H1 (cell line): Measurements from ENCODE around the gene SSBP3. TPM values are rescaled to one million over a fixed set of nuclear protein-coding genes. Genes with fewer than 3 reads are reported as not detected.

Source experiments
- CTCF ChIA-PET: fragments of 300-600 bp; sonication (Branson Sonifier 250); formaldehyde crosslinking; loops from one replicate; lab custom pipeline; 2021; ENCODE audit not compliant: partially characterized antibody; lab: Charles Lee
- POLR2A ChIA-PET: fragments of 300-600 bp; sonication (Branson Sonifier 250); formaldehyde crosslinking; loops from one replicate; lab custom pipeline; 2021; ENCODE audit warnings: inconsistent platforms; ENCODE audit not compliant: partially characterized antibody; lab: Charles Lee
- DNase-seq, 2 experiments: peaks; one replicate each; pipeline versions ENCODE4 v3.0.0 to v3.0.0-alpha.2; 2010 to 2022; ENCODE audit warnings: low spot score in 2 of 2, low read depth in 1 of 2, mixed read lengths in 1 of 2
- FAIRE-seq: peaks from 2 replicates; lab custom pipeline; 2011; peaks lifted over from hg19 to GRCh38; lab: Jason Lieb, UNC
- H2AFZ ChIP-seq: 2 replicates; pipeline ENCODE4 v1.8.1; 2012; ENCODE audit warnings: low read length, inconsistent platforms
- H2AK5ac ChIP-seq: 2 replicates; pipeline ENCODE4 v1.6.1; 2013; ENCODE audit warnings: low read depth, low read length
- H2BK120ac ChIP-seq: replicated peaks from 2 replicates; pipeline ENCODE3; 2013; ENCODE audit warnings: low read depth, low read length, inconsistent platforms
- H2BK12ac ChIP-seq: 2 replicates; pipeline ENCODE4 v1.6.1; 2013; ENCODE audit warnings: low read depth, low read length
- H2BK15ac ChIP-seq: 2 replicates; pipeline ENCODE4 v1.6.1; 2013; ENCODE audit warnings: low read length
- H2BK20ac ChIP-seq: 2 replicates; pipeline ENCODE4 v1.6.1; 2013; ENCODE audit warnings: low read length
- H2BK5ac ChIP-seq: 2 replicates; pipeline ENCODE4 v1.6.1; 2013; ENCODE audit warnings: low read depth, low read length
- H3K14ac ChIP-seq: 2 replicates; pipeline ENCODE4 v1.6.1; 2013; ENCODE audit warnings: inconsistent platforms; ENCODE audit not compliant: insufficient read length
- H3K18ac ChIP-seq: 2 replicates; pipeline ENCODE4 v1.6.1; 2013; ENCODE audit warnings: low read length; ENCODE audit errors: extremely low read depth
- H3K23ac ChIP-seq: 2 replicates; pipeline ENCODE4 v1.6.1; 2013; ENCODE audit warnings: inconsistent platforms; ENCODE audit not compliant: insufficient read length
- H3K23me2 ChIP-seq: 2 replicates; pipeline ENCODE4 v1.6.1; 2013; ENCODE audit warnings: low read depth, low read length
- H3K27ac ChIP-seq: 2 replicates; pipeline ENCODE4 v1.6.1; 2011; ENCODE audit warnings: low read depth, low read length, inconsistent platforms
- H3K27me3 ChIP-seq, 4 experiments: replicated peaks in 1 of 4; 1 replicate in 1 of 4; 2 replicates in 3 of 4; pipeline versions ENCODE4 v1.6.1 to v1.8.1; 2011 to 2013; ENCODE audit warnings: low read length in 3 of 4, mild to moderate bottlenecking in 3 of 4, inconsistent platforms in 2 of 4, mixed read lengths in 2 of 4, moderate library complexity in 1 of 4; ENCODE audit not compliant: control insufficient read depth in 3 of 4, insufficient read depth in 3 of 4; ENCODE audit errors: extremely low read depth in 1 of 4
- H3K36me3 ChIP-seq, 4 experiments: 2 replicates each; pipeline versions ENCODE4 v1.6.1 to v1.8.1; 2011 to 2013; ENCODE audit warnings: mild to moderate bottlenecking in 4 of 4, low read length in 3 of 4, moderate library complexity in 2 of 4, control low read depth in 1 of 4, inconsistent platforms in 1 of 4; ENCODE audit not compliant: insufficient read depth in 4 of 4, control insufficient read depth in 2 of 4
- H3K4ac ChIP-seq: replicated peaks from 2 replicates; pipeline ENCODE3; 2013; ENCODE audit warnings: low read length, low read depth, mixed read lengths, inconsistent platforms; ENCODE audit not compliant: insufficient read length
- H3K4me1 ChIP-seq, 4 experiments: replicated peaks in 1 of 4; 1 replicate in 1 of 4; 2 replicates in 3 of 4; pipeline versions ENCODE4 v1.6.1 to v1.8.1; 2011 to 2013; ENCODE audit warnings: low read length in 3 of 4, inconsistent platforms in 2 of 4, mixed read lengths in 1 of 4; ENCODE audit not compliant: insufficient read depth in 4 of 4, control insufficient read depth in 3 of 4
- H3K4me2 ChIP-seq, 2 experiments: 2 replicates each; pipeline versions ENCODE4 v1.6.1 to v1.8.1; 2011 to 2013; ENCODE audit warnings: low read depth in 2 of 2, low read length in 2 of 2, control low read depth in 1 of 2, inconsistent platforms in 1 of 2, mild to moderate bottlenecking in 1 of 2; ENCODE audit not compliant: insufficient read depth in 1 of 2
- H3K4me3 ChIP-seq, 4 experiments: fragments of 200-600, 300-600 bp in 1 of 4; sonication (generic), shearing (Covaris generic), sonication (Bioruptor Twin) in 1 of 4; 2 replicates each; pipeline versions ENCODE4 v1.5.1 to v1.8.1; 2011 to 2016; ENCODE audit warnings: low read length in 4 of 4, low read depth in 3 of 4, control low read depth in 2 of 4, inconsistent platforms in 2 of 4, mild to moderate bottlenecking in 2 of 4, mixed read lengths in 1 of 4, moderate library complexity in 1 of 4; ENCODE audit not compliant: insufficient read depth in 2 of 4; ENCODE audit errors: extremely low read depth in 1 of 4
- H3K56ac ChIP-seq: replicated peaks from 2 replicates; pipeline ENCODE3; 2013; ENCODE audit warnings: low read depth, mild to moderate bottlenecking, mixed read lengths, low read length, inconsistent platforms; ENCODE audit not compliant: insufficient read length
- H3K79me1 ChIP-seq: 2 replicates; pipeline ENCODE4 v1.6.1; 2013; ENCODE audit warnings: low read depth, low read length, control low read depth
- H3K79me2 ChIP-seq, 2 experiments: 2 replicates each; pipeline versions ENCODE4 v1.6.1 to v1.8.1; 2012 to 2013; ENCODE audit warnings: low read length in 2 of 2, mild to moderate bottlenecking in 2 of 2, inconsistent platforms in 1 of 2; ENCODE audit not compliant: insufficient read depth in 2 of 2, control insufficient read depth in 1 of 2
- H3K9ac ChIP-seq, 4 experiments: replicated peaks in 1 of 4; 1 replicate in 1 of 4; 2 replicates in 3 of 4; pipeline versions ENCODE4 v1.6.1 to v1.8.1; 2011 to 2013; ENCODE audit warnings: low read depth in 3 of 4, low read length in 3 of 4, control low read depth in 2 of 4, mild to moderate bottlenecking in 2 of 4, moderate library complexity in 2 of 4, inconsistent platforms in 1 of 4; ENCODE audit errors: extremely low read depth in 1 of 4
- H3K9me3 ChIP-seq, 2 experiments: 2 replicates each; pipeline versions ENCODE4 v1.6.1 to v1.8.1; 2012 to 2013; ENCODE audit warnings: mild to moderate bottlenecking in 2 of 2, moderate library complexity in 2 of 2, control low read depth in 1 of 2, inconsistent platforms in 1 of 2, low read depth in 1 of 2, low read length in 1 of 2, mixed read lengths in 1 of 2; ENCODE audit not compliant: insufficient read depth in 2 of 2
- H4K20me1 ChIP-seq, 2 experiments: replicated peaks in 1 of 2; 2 replicates each; pipeline versions ENCODE3 to v1.8.1; 2011 to 2013; ENCODE audit warnings: inconsistent platforms in 2 of 2, low read length in 2 of 2, mild to moderate bottlenecking in 1 of 2; ENCODE audit not compliant: insufficient read depth in 2 of 2, control insufficient read depth in 1 of 2
- H4K5ac ChIP-seq: 2 replicates; pipeline ENCODE4 v1.6.1; 2013; ENCODE audit warnings: low read length, low read depth, mixed read lengths, inconsistent platforms; ENCODE audit not compliant: insufficient read length
- H4K8ac ChIP-seq: 2 replicates; pipeline ENCODE4 v1.8.0; 2013; ENCODE audit warnings: mild to moderate bottlenecking, moderate library complexity, low read length, inconsistent platforms; ENCODE audit not compliant: insufficient read depth; ENCODE audit errors: extremely low read depth
- H4K91ac ChIP-seq: replicated peaks from 2 replicates; pipeline ENCODE3; 2013; ENCODE audit warnings: low read length, mixed read lengths, inconsistent platforms; ENCODE audit not compliant: insufficient read length
- RBBP5 ChIP-seq: IDR thresholded peaks from 2 replicates; pipeline ENCODE4 v1.7.1; 2012; ENCODE audit warnings: low read depth, mild to moderate bottlenecking, inconsistent platforms, low read length, moderate library complexity, borderline replicate concordance
- WGBS, 2 experiments: shearing (Covaris generic) in 1 of 2; methylation state at CpG; one replicate each; pipeline versions ENCODE4 v1.1.6 to v1.1.7; 2013 to 2015; ENCODE audit warnings: low lambda C conversion rate in 2 of 2, mixed read lengths in 2 of 2, inconsistent platforms in 1 of 2, low coverage in 1 of 2, missing lambda C conversion rate in 1 of 2; ENCODE audit not compliant: insufficient replicate concordance in 2 of 2, insufficient coverage in 1 of 2, insufficient read length in 1 of 2; ENCODE audit errors: extremely low coverage in 1 of 2, missing lambda C conversion rate in 1 of 2; 5-methylcytosine and 5-hydroxymethylcytosine counted together
- polyA plus RNA-seq, 7 experiments: library from polyadenylated mRNA; depleted of rRNA in 3 of 7; stranded (reverse) in 5 of 7; unstranded in 2 of 7; fragments of >200 nt in 5 of 7; fragments of 200-250 nt in 2 of 7; gene quantifications; 1 replicate in 5 of 7; 2 replicates in 1 of 7; 4 replicates in 1 of 7; pipeline versions ENCODE4 v1.2.1 to v1.2.3, GENCODE V29; 2011 to 2013; ENCODE audit warnings: missing spikeins in 2 of 7, mixed read lengths in 2 of 7
- total RNA-seq: library from RNA; stranded (reverse); fragmentation: NEBNext Ultra II Directional; extraction: Animal tissue kit (Norgen Biotek cat#: 25700); gene quantifications from 2 replicates; pipeline ENCODE4 v1.2.1, GENCODE V29; 2021

The SSBP3 gene
- total and polyA plus RNA-seq, 2 of the 8 experiments (the other 6 are each of a cell fraction or from before 2014, with no cell fraction given) = 99.7 to 133 TPM

GRCh38 chr1:54275349-54275748 is 130.8 kb downstream of the SSBP3 start:
- Histone ChIP-seq H3K4me1 (peaks cover 9 to 28% (median 21%) of the 10 kb centered on the region in 4 experiments), H3K27ac (no peak overlapping the region)
- no peak for DNase-seq
- TF ChIP-seq RBBP5 = no peak

More at GRCh38 chr1:54275349-54275748, 130.8 kb downstream of the SSBP3 start:
- no peak overlapping the region for H2AFZ ChIP-seq
- no peak overlapping the region for H3K4me2 ChIP-seq
- H2BK15ac ChIP-seq = no peak overlapping the region
- H3K23me2 ChIP-seq = no peaks in the 10 kb centered on the region
- CTCF ChIA-PET = interaction anchor here (0.7 to 5.8 kb wide), 17 partner anchors 10 to 209 kb away, joined by 3 to 34 read pairs (median 4); no protein-coding TSS in a partner anchor
- H2AK5ac ChIP-seq = no peak overlapping the region
- H3K56ac ChIP-seq = no peak overlapping the region
- no peak overlapping the region for H4K5ac ChIP-seq
- H2BK120ac ChIP-seq = no peak overlapping the region
- H3K79me1 ChIP-seq = peaks cover 27% of the 10 kb centered on the region; the same call in 1 of the 2 replicates
- 85% methylated on average over 3 of the region's 3 CpGs; no CpG with 5 or more reads in 1 of the 2 experiments for WGBS, 2 experiments
- peak overlapping the region; percentile 68; the same call in 1 of the 2 replicates for H2BK5ac ChIP-seq
- H3K79me2 ChIP-seq = peaks cover 0 to 79% of the 10 kb centered on the region in 2 experiments; a peak in 2 of 4 replicates
- no peak overlapping the region for H3K23ac ChIP-seq
- no peak overlapping the region for H3K18ac ChIP-seq
- peaks cover 0 to 6% (median 3%) of the 10 kb centered on the region in 4 experiments; a peak in 5 of 8 replicates for H3K36me3 ChIP-seq
- no peak overlapping the region for H3K14ac ChIP-seq
- H3K9me3 ChIP-seq = no peaks in the 10 kb centered on the region
- FAIRE-seq = no peak
- no peak overlapping the region for H2BK12ac ChIP-seq
- POLR2A ChIA-PET = interaction anchor here (0.6 to 1.7 kb wide), 5 partner anchors 9 to 117 kb away, joined by 3 to 4 read pairs (median 3); no protein-coding TSS in a partner anchor
- H4K20me1 ChIP-seq = peaks cover 18 to 22% of the 10 kb centered on the region in 2 experiments
- H4K8ac ChIP-seq = no peak overlapping the region
- H3K4me3 ChIP-seq = no peak overlapping the region
- H3K9ac ChIP-seq = no peak overlapping the region
- no peaks in the 10 kb centered on the region for H3K27me3 ChIP-seq
- H4K91ac ChIP-seq = no peak overlapping the region
- no peak overlapping the region for H3K4ac ChIP-seq
- H2BK20ac ChIP-seq = no peak overlapping the region
